Stimulated activated CD4-positive, alpha-beta T cell treated with anti-CD3 and anti-CD28 coated beads, Interleukin-1b, Interleukin-23, amount 100 ng/mL, for 24 hours (primary cell): Measurements from ENCODE around the gene TTC9B.
A peak's percentile ranks its signal among the peaks of the same experiment; 100 is the strongest.

Experiments used
- DNase-seq, 4 experiments: peaks; one replicate each; pipeline ENCODE4 v3.0.0-alpha.2; 2020; ENCODE audit warnings: low read depth in 4 of 4, low spot score in 1 of 4

Gene TTC9B

GRCh38 chr19:40216013-40216776 is 2.0 kb downstream of the TTC9B start:
- DNase-seq = no peak

DNA sequence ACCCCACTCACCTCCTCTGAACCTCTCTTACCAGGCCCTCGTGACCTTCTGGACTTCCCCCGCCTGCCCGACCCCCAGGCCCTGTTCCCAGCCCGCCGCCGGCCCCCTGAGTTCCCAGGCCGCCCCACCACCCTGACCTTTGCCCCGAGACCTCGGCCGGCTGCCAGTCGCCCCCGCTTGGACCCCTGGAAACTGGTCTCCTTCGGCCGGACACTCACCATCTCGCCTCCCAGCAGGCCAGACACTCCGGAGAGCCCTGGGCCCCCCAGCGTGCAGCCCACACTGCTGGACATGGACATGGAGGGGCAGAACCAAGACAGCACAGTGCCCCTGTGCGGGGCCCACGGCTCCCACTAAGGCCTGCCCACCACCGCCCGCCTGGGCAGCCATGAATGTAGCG is 3.2 kb downstream of the TTC9B start:
- DNase-seq = no peak

DNA sequence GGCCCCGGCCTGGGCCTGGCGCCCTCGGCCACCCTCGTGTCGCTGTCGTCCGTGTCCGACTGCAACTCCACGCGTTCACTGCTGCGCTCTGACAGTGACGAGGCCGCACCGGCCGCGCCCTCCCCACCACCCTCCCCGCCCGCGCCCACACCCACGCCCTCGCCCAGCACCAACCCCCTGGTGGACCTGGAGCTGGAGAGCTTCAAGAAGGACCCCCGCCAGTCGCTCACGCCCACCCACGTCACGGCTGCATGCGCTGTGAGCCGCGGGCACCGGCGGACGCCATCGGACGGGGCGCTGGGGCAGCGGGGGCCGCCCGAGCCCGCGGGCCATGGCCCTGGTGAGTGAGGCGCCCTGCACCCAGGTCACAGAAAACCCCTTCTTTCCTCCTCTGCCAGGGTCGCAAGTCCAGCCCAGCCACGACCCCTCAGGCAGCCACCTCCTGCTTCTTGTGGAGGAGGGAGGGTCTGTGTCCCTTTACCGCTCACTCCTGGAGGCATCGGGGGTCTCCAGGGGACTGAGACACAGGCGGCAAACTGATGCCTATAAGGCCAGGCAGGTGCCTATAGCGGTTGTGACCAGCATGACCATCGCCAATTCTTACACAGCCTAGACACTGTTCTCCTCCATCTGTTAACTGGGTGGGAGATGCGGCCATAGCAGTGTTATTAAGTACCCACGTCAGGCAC is 4.2 kb downstream of the TTC9B start:
- DNase-seq = no peak

DNA sequence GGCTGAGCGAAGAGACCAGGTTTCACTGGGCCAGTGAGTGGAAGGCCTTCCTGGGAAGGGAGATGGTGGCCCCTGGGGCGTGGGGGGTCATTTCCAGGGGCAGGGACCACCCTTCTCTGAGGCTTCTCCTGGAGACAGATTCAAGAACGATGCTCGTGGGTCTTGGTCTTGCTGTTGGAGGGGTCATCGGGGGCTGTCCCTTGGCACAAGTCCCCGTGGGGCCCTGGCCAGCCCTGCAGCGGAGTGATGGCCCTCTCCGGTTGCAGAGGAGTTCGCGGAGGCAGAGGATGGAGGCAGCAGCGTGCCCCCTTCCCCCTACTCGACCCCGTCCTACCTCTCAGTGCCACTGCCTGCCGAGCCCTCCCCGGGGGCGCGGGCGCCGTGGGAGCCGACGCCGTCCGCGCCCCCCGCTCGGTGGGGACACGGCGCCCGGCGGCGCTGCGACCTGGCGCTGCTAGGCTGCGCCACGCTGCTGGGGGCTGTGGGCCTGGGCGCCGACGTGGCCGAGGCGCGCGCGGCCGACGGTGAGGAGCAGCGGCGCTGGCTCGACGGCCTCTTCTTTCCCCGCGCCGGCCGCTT is 4.8 kb downstream of the TTC9B start:
- no peak for DNase-seq

DNA sequence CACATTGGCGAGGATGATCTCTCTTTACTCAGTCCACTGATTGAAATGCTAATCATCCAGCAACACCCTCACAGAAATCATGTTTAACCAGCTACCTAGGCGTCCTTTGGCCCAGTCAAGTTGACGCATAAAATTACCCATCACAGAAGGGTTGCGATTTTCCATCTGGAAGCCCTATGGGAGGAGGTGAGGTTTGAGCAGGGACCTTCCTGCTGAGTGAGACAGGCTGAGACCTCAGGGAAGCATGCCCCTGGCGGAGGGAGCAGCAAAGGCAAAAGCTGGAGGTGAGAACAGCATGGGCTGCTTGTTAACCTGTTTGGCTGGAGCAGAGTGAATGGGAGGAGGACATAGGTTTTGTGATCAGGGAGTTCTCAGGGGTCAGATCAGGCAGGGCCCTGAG is 7.3 kb downstream of the TTC9B start:
- no peak for DNase-seq

DNA sequence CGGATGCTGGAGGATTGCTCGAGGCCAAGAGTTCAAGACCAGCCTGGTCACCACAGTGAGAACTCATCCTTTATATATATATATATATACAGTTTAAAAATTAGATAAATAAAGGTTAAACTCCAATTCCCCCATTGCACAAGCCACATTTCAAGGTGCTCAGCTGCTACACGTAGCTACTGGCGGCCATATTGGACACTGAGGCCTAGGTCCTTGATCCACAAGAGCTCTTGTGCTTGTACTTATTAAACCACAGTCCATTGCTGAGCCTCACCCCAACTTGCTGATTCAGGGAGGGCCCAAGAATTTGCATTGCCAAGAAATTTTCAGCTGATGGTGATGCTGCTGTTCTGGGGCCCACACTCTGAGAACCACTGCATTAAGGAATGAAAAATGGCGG is 9.6 kb downstream of the TTC9B start:
- no peak for DNase-seq

- no peak for DNase-seq
Observed at GRCh38 chr19:40205760-40206159, 12.4 kb downstream of the TTC9B start.

DNA sequence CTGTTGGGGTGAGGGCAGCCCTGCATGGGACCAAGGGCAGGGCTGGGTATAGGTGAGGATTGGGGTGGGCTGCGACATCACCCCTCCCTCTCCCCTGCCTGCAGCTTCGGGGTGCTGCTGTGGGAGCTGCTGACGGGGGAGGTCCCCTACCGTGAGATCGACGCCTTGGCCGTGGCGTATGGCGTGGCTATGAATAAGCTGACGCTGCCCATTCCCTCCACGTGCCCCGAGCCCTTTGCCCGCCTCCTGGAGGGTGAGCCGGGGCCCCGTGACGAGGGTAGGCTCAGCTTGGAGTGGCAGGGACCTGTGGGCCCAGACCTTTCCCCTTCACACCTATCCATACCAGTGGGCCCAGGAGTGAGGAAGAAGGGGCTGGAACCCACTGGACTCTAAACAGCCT is 13.8 kb downstream of the TTC9B start:
- DNase-seq = no peak

DNA sequence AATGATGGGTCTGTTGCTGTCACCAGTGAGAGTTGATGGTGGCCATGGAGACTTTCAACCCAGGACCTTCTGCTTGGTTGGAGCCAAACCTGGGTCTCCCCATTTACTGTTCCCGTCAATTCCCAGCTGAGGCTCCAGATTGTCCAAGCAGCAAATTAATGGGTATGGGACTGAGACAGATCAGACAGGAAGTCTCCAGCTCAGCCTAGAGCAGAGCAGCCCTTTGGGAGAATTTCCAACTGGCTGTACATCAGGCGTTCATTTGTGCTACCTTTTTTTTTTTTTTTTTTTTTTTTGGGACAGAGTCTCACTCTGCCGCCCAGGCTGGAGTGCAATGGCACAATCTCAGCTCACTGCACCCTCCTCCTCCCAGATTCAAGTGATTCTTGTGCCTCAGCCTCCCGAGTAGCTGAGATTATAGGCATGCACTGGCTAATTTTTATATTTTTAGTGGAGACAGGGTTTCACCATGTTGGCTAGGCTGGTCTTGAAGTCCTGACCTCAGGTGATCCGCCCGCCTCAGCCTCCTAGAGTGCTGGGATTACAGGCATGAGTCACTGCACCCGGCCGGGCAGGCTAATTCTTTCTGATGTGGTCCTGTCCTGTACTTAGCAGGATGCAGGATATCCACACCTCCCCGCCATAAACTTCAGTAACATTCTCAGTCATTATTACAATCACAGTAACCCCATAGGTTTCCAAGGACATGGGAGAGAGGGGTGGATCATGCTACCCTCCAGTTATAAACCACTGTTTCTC is 17.7 kb downstream of the TTC9B start:
- DNase-seq = no peak

- DNase-seq = no peak
Observed at GRCh38 chr19:40198272-40198990, 19.8 kb downstream of the TTC9B start.

DNA sequence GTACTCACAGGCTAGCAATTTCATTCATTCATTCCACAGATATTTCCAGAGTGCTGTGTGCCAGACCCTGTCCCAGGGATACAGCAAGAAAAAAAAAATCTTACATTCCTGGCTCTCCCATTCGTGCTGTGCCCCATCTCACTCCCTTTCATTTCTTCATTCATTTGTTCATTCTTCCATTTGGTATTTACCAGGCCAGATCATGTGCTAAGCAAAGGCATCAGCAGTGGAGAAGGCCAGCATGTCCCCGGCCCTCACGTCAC is 24.7 kb downstream of the TTC9B start:
- DNase-seq = no peak

DNA sequence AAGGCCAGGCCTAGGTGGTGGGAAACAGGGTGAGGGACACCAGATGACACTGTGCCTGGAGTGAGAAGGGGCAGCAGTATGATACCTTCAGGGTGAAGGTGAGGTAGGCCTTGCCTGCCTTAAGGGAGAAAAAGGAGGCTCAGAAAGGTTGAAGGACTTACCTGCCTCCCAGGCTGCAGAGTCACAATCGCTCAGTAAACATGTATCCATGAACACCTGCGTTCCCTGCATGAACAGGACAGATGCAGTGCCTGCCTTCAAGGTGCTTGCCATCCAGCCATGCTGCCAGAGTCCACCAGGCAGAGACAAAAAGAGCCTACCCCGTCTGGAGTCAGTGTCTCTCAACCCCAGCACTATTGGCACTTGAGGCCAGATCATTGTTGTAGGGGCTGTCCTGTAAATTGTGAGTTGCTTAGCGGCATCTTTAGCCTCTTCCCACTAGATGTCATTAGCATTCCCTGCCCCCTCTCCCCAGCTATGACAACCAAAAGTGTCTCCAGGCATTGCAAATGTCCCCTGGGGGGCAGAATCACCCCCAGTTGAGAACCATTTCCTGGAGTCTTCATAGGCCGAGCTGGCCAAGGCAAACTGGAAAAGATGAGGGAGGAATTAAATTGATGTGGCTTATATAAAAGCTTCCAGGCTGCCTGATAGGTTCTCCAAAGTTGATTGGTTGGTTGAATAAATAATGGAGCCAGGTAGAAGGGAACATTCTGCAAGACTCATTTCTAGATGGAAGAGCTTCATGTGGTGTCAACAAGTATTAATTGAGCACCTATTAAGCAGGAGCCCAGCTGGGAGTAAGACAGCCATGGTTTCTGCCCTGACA is 25.2 kb downstream of the TTC9B start:
- DNase-seq = no peak

- DNase-seq = peak in 1 of 4 experiments; percentile 15
Observed at GRCh38 chr19:40191836-40192646, 26.1 kb downstream of the TTC9B start.

DNA sequence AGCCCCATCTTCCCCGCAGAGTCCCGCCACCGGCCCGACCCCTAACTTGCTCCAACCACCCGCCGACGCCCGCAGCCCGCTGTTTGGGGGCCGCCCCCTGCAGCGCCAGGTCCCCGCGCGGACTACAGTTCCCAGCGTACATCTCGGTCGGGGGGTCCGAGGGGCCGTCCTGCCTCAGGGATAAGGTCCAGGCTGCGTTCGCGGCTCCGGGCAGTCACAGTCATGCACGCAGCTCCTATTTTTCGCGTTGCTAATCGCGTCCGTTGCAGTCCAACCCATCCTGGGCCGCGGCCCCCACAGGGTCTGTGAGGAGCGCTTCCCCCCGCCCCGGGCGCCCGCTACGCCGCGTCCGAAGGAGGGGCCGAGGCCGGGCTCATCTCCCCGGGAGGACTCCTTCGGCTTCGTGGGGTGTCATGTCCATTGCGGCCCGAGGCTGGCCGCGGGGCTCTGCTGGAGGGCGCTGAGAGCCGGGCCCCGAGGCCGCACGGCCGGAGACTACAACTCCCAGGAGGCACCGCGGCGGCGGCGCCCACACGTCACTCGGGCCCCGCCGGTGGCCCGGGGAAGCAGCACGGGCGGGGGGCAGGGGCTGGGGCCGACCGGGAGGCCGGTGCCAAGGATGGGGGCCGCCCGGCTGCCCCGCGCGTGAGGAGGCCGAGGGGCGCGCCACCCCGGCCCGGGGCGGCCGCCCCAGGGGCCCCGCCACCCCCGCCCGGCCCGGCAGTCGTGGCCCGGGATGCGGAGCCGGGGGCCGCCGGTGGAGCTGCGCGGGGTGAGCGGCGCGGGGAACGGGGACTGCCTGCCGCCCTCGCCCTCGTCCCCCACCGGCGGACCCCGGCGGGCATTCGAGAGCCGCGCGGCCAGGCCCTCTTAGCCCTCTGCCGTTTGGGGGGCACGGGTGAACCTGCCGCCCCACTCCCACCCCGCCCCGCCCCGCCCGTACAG is 27.0 kb downstream of the TTC9B start, which contains the start of gene MAP3K10:
MAP3K10 (plus strand) TSS at position 536 of the 945 bp plus-strand sequence. CDS start 606 bp downstream, outside the sequence.
- DNase-seq = peak; percentile 52 to 77 (median 64)

DNA sequence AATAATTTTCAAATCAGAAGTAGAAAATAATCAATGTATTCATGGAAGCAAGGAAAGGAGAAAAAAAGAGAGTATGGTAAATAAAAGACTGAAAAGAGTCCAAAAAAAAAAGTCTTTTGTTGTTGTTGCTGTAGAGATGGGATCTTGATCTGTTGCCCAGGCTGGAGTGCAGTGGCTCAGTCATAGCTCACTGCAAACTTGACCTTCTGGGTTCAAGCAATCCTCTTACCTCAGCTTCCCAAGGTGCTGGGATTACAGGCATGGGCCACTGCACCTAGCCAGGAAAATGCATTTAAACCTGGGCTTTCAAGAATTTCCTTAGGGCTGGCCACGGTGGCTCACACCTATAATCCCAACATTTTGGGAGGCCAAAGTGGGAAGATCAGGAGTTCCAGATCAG is 33.9 kb downstream of the TTC9B start:
- no peak for DNase-seq

GRCh38 chr19:40178756-40179155 is 39.4 kb downstream of the TTC9B start:
- DNase-seq = no peak

- no peak for DNase-seq
Observed at GRCh38 chr19:40177286-40178070, 40.7 kb downstream of the TTC9B start.

DNA sequence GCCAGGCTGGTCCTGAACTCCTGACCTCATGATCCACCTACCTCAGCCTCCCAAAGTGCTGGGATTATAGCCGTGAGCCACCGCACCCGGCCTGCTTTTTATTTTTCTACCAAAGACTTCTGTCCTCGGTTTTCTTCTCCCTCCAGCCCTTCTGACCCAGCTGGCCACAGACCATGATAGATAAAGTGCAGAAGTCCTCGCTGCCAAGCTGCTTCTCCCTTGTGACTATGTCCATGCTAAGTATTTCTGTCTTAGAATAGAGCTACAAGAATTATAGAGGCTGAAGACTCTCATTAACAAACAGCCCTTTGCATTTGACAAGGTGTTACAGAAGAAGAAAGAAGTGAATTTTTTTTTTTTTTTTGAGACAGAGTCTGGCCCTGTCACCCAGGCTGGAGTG is 42.4 kb downstream of the TTC9B start:
- DNase-seq = no peak
